SK-N-MC (cell line): ENCODE results near the gene IL12B.

Experiments used
- DNase-seq: peaks from one replicate; pipeline ENCODE4 v3.0.0-alpha.2; 2011; ENCODE audit warnings: low read depth, low spot score
- H3K27ac ChIP-seq: fragments of 200-600 bp; sonication (generic); 2 replicates; pipeline ENCODE4 v1.5.1; 2016; ENCODE audit warnings: mixed run types
- H3K36me3 ChIP-seq: fragments of 200-600 bp; sonication (generic); 2 replicates; pipeline ENCODE4 v1.6.1; 2017; ENCODE audit warnings: antibody characterized with exemption, low read length, mixed read lengths; ENCODE audit not compliant: insufficient read depth
- H3K4me3 ChIP-seq: fragments of 200-600 bp; sonication (generic); 2 replicates; pipeline ENCODE4 v1.5.1; 2016
- H3K9ac ChIP-seq: fragments of 200-600 bp; sonication (generic); 2 replicates; pipeline ENCODE4 v1.8.0; 2017; ENCODE audit warnings: mixed run types, mixed read lengths; ENCODE audit not compliant: insufficient read length
- H3K9me3 ChIP-seq: fragments of 200-600 bp; sonication (generic); 2 replicates; pipeline ENCODE4 v1.6.1; 2017; ENCODE audit warnings: low read depth, mild to moderate bottlenecking, antibody characterized with exemption, low read length, moderate library complexity, mixed read lengths
- EZH2 ChIP-seq: fragments of 200-600 bp; sonication (generic); IDR thresholded peaks from one replicate; pipeline ENCODE4 v1.6.1; 2017; ENCODE audit warnings: antibody characterized with exemption
- FOXP2 ChIP-seq: optimal IDR thresholded peaks from 2 replicates; pipeline ENCODE3; 2011; ENCODE audit warnings: mild to moderate bottlenecking, moderate library complexity; ENCODE audit not compliant: insufficient read depth; ENCODE audit errors: extremely low read length, control extremely low read depth
- POLR2AphosphoS5 ChIP-seq: IDR thresholded peaks from 2 replicates; pipeline ENCODE4 v1.6.1; 2012; ENCODE audit warnings: mild to moderate bottlenecking, low read depth, low read length, borderline replicate concordance

IL12B gene

GRCh38 chr5:159345861-159346260 lies 15.6 kb upstream of the IL12B start:
- no peak for DNase-seq
- no peak overlapping the region for H3K27ac ChIP-seq
- no peaks in the 10 kb centered on the region for H3K9me3 ChIP-seq
- TF ChIP-seq POLR2AphosphoS5 (no peak), EZH2 (no peak), FOXP2 (no peak)
- no peak overlapping the region for H3K9ac ChIP-seq
- H3K36me3 ChIP-seq, result no peaks in the 10 kb centered on the region
- no peak overlapping the region for H3K4me3 ChIP-seq

DNA sequence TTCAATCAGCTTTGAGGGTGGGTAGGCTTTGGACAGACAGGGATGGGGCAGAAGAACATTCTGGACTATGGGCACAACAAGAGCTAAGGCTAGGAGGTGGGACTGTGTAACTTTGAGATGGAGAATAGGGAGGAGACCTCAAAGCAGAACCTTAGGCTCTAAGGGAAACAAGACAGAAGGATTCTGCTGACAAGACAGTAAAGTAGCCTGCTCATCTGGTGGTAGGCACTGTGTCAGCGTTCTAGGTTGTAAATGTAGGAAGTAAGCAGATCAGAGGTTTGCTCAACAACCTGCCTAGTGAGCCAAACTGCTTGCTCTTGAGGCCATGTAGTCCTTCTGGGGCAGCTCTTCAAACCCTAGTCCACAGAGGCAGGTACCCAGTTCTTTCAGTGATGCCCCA lies 15.0 kb upstream of the IL12B start:
- DNase-seq, result no peak
- no peak overlapping the region for H3K27ac ChIP-seq
- H3K36me3 ChIP-seq, result no peaks in the 10 kb centered on the region
- H3K9me3 ChIP-seq, result no peaks in the 10 kb centered on the region
- no peak overlapping the region for H3K9ac ChIP-seq
- TF ChIP-seq EZH2, result no peak
- no peak for TF ChIP-seq FOXP2
- no peak for TF ChIP-seq POLR2AphosphoS5
- H3K4me3 ChIP-seq, result no peak overlapping the region

DNA sequence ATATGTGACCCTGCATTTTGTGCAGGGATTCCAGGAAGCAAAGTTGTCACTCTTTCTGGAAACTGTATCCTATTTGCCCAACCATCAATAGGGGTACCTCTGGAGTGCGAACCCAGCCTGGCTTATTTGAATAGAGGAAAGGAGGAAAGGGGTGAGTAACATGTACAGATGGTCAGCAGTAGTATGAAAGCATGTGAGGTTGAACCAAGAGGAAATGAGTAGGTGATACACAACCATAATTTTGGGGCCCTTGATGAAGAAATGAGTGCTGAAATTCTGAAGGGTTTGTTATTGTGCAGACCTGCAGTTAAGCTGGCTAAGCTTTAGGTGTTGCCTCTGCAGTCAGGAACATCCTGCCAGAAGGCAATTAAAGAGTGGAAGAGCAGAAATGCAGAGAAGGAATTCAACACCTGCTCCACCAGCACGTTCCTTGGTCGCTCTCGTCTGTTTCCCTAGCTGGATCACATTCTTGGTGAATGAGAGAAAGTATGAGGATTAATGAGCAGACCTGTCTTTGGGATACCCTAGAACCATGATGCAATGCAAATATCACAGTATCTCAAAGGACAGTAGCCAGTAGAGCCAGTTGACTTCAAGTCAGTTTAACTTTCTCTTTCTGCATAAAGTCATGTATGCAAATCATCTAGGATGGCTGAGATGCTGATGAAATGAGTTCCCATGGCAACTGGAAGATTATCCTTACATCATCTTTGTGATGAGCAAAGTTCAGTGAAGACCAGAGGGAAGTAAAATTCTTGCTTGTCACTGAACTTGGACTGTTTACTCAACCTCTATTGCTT lies 13.2 kb upstream of the IL12B start:
- TF ChIP-seq EZH2 (no peak), FOXP2 (no peak), POLR2AphosphoS5 (no peak)
- Histone ChIP-seq H3K27ac (no peak overlapping the region), H3K36me3 (no peaks in the 10 kb centered on the region), H3K4me3 (no peak overlapping the region), H3K9ac (no peak overlapping the region), H3K9me3 (no peaks in the 10 kb centered on the region)
- DNase-seq, result no peak

GRCh38 chr5:159342840-159343239 lies 12.6 kb upstream of the IL12B start:
- DNase-seq, result no peak

DNA sequence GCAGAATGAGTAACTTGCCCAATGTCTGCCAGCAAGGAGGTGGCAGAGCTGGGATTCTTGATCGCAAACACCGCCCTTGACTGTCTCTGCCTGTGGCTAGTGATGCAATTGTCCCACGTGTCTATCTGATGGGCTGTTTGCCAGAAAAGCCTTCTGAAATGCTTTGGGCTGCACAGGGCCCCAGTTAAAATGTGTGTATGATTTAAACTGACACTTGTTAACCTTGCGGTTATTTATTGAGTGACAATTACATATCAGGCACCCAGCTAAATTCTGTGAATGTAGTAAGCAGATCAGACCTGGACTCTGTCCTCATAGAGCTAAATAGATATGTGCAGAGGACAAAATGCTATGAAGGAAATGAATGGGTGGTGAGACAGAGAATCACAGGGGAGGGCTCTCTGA lies 11.6 kb upstream of the IL12B start:
- Histone ChIP-seq H3K4me3 (no peak overlapping the region), H3K9me3 (no peaks in the 10 kb centered on the region), H3K9ac (no peak overlapping the region), H3K27ac (no peak overlapping the region), H3K36me3 (no peaks in the 10 kb centered on the region)
- TF ChIP-seq POLR2AphosphoS5 (no peak), EZH2 (no peak), FOXP2 (no peak)
- DNase-seq, result peak; percentile 14

More at GRCh38 chr5:159342840-159343239, 12.6 kb upstream of the IL12B start:
- no peaks in the 10 kb centered on the region for H3K9me3 ChIP-seq
- no peak overlapping the region for H3K27ac ChIP-seq
- no peaks in the 10 kb centered on the region for H3K36me3 ChIP-seq
- H3K4me3 ChIP-seq, result no peak overlapping the region
- no peak overlapping the region for H3K9ac ChIP-seq
- TF ChIP-seq FOXP2 (no peak), POLR2AphosphoS5 (no peak), EZH2 (no peak)

DNA sequence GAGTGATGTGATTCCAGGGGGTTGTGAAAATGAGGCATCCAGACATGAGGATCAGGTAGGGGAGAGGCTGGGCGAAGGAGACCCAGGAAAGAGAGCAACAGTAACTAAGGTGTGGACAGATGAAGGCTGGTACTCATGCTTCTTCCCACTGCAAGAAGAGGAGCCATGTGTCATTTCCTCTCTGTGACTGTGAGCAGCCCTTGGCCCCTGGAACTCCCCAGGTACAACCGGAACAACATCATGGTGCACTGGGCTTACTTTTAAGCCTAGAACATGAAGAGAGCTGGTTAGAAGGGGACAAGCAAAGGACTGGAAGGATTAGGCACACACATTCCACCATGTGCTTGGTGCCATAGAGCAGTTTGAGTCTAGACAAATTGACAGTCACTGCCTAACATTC lies 10.9 kb upstream of the IL12B start:
- Histone ChIP-seq H3K36me3 (no peaks in the 10 kb centered on the region), H3K9ac (no peak overlapping the region), H3K4me3 (no peak overlapping the region), H3K27ac (no peak overlapping the region), H3K9me3 (no peaks in the 10 kb centered on the region)
- DNase-seq, result no peak
- no peak for TF ChIP-seq POLR2AphosphoS5
- no peak for TF ChIP-seq FOXP2
- no peak for TF ChIP-seq EZH2

DNA sequence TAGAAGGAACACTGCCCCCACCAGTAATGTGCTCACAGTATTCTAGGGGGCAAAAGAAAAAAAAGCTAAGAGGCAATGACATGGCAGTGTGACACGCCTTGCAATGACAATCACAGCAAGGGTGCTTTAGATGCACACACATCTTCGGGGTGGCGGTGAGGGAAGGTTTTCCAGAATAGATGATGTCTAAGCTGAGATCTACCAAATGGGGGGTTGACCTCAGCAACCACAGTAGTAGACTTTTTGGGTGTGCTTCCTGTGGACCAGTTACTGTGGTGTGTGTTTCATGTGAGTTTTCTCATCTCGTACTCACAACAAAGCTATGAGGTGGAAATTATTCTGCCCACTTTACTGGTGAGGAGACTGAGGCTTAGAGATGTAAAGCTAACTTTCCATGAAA lies 10.2 kb upstream of the IL12B start:
- no peak overlapping the region for H3K4me3 ChIP-seq
- no peaks in the 10 kb centered on the region for H3K36me3 ChIP-seq
- TF ChIP-seq POLR2AphosphoS5, result no peak
- TF ChIP-seq FOXP2, result no peak
- no peak for TF ChIP-seq EZH2
- no peak overlapping the region for H3K9ac ChIP-seq
- no peak overlapping the region for H3K27ac ChIP-seq
- DNase-seq, result no peak
- H3K9me3 ChIP-seq, result no peaks in the 10 kb centered on the region

GRCh38 chr5:159339460-159339859 lies 9.2 kb upstream of the IL12B start:
- TF ChIP-seq POLR2AphosphoS5 (no peak), EZH2 (no peak), FOXP2 (no peak)

More at GRCh38 chr5:159339460-159339859, 9.2 kb upstream of the IL12B start:
- Histone ChIP-seq H3K36me3 (no peaks in the 10 kb centered on the region), H3K4me3 (no peak overlapping the region), H3K27ac (no peak overlapping the region), H3K9me3 (no peaks in the 10 kb centered on the region), H3K9ac (no peak overlapping the region)
- no peak for DNase-seq
